HFF-Myc (cell line): Measurements from ENCODE around the gene SRP14.

Experiments
- DNase-seq: peaks from one replicate; pipeline ENCODE4 v3.0.0-alpha.2; 2011; ENCODE audit warnings: low read depth; ENCODE audit errors: extremely low read depth
- H3K4me3 ChIP-seq: replicated peaks from 2 replicates; pipeline ENCODE4 v1.5.1; 2011; ENCODE audit warnings: low read depth, mild to moderate bottlenecking, control low read depth, low read length
- TF ChIP-seq, protein P1 (sequence below): IDR thresholded peaks from 2 replicates; pipeline ENCODE4 v1.5.1; 2012; ENCODE audit warnings: mild to moderate bottlenecking, low read depth, low read length, control low read depth; ENCODE audit errors: missing control alignments

The SRP14 gene

DNA sequence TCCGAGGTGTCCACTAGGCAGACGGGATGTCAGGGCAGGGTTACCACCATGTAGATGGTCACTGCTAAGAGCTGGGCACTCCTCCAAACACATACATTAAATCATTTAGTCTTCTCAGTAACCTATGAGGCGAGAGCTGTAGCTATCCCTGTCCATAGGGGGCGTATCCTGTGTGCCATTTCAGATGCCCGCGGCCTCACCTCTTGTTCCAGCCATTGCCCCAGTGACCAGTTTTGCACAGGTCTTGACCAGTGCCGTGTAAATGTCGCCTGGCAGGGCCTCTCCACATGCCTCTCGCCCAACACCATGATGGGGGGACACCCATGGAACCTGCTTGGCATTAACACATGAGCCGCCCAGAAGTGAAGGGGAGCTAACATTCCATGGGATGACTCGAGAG, 20.8 kb upstream of the SRP14 start:
- H3K4me3 ChIP-seq = no peak overlapping the region
- no peak for DNase-seq
- TF ChIP-seq, protein P1, sequence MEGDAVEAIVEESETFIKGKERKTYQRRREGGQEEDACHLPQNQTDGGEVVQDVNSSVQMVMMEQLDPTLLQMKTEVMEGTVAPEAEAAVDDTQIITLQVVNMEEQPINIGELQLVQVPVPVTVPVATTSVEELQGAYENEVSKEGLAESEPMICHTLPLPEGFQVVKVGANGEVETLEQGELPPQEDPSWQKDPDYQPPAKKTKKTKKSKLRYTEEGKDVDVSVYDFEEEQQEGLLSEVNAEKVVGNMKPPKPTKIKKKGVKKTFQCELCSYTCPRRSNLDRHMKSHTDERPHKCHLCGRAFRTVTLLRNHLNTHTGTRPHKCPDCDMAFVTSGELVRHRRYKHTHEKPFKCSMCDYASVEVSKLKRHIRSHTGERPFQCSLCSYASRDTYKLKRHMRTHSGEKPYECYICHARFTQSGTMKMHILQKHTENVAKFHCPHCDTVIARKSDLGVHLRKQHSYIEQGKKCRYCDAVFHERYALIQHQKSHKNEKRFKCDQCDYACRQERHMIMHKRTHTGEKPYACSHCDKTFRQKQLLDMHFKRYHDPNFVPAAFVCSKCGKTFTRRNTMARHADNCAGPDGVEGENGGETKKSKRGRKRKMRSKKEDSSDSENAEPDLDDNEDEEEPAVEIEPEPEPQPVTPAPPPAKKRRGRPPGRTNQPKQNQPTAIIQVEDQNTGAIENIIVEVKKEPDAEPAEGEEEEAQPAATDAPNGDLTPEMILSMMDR = no peak

DNA sequence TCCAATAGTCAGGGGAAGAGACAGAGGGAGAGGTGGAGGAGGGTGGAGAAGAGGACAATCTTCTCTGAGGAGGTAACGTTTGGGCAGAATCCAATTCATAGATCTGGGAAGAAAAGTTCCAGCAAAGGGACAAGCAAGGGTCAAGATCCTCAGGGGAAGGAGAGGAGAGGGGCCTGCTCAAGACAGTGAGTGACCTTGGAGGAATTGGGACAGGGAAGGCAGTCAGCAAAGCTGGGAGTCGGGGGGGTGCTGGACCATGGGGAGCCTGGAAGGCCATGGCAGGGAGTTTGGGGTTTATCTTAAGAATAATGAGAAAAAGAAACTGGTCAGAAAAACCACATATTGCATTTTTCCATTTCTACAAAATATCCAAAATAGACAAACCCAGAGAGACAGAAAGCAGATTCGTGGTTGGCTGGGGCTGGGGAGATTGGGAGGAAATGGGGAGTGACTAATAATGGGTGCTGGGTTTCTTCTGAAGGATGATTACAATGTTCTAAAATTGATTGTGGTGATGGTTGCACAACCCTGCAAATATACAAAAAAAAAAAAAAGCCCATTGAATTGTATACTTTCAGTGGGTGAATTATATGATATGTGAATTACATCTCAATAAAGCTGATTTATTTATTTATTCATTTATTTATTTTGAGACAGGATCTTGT, 19.6 kb upstream of the SRP14 start:
- no peak for DNase-seq
- TF ChIP-seq, protein P1 = no peak
- H3K4me3 ChIP-seq = no peak overlapping the region

DNA sequence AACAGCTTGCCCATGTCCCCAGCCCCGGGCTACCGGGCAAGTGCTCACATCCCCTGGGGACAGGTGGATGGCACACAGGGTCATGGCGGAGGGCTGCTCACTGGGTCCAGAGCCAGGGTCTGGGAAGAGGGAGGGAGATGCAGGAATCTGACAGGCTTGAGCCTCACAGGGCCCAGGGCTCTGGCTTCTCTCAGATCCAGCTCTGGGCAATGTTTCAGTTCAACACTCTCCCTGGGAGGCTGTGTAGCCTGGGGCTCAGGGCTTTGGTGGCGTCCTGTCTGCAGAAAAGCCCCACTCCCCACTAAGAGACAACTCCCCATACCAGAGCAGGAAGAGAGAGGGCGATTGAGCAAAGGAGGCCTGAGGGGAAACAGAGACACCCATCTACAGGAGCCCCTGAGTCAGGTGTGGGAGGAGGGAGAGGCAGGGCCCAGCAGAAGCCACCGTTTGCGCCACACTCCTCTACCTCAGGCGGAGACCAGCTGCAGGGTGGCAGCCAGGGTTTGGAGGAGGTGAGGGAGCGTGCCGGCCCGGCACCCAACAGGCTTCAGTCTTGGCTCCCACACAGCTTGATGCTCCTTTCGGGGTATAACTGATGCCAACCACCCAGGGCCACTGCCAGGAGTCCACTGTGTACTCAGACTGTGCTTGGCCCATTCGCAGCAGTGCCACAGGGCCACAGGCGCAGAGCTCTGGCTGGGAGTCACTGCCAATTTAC, 16.8 kb upstream of the SRP14 start:
- TF ChIP-seq, protein P1 = no peak
- DNase-seq = no peak
- no peak overlapping the region for H3K4me3 ChIP-seq

DNA sequence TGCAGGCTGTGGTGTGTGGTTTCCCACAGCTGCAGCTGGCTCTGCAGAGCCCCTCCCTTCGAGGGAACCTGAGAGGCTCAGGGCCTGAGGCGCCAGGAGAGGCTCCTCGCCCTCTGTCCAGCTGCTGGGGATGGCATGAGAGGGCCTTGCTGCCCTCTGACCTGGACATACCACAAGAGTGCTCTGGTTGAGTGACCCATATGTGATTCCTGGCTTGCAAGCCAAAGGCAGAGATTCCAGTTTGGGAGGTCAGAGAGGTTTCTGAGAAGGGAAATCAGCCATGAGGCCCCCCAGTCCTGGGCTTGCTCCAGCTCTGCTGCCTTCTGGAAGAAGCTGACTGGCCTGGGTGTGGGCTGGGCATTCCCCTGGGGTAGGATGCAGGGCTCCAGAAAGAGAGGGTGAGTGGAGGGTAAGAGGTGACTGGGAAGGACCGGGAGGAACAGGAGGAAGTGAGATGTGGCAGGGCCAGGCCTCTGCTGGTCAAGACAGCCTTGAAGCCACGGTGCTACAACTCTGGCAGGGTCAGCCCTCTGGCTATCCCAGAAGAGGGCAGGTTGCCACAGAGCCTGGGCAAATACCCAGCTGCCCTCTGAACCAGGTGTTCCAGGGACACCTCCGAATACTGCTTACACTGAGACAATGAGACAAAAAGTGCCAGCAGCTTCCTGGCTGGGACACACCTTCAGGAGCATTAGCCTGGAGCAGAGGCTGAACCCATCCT, 16.0 kb upstream of the SRP14 start:
- DNase-seq = no peak

DNA sequence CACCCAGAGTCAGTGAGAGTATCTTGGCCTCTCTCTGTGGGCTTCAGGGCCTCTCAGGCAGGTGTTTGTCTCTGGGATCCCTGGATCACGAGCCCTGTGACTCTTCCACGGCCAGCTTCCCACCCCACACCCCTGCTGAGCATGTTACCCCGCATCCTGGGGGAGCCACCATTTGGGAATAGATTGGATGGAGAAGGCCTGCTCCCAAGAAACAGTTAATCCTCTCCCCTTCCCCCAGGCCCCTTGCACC, 15.5 kb upstream of the SRP14 start:
- TF ChIP-seq, protein P1 = no peak
- H3K4me3 ChIP-seq = no peak overlapping the region
- DNase-seq = no peak

More for the DNA sequence above, 16.0 kb upstream of the SRP14 start:
- TF ChIP-seq, protein P1 = no peak
- H3K4me3 ChIP-seq = no peak overlapping the region

DNA sequence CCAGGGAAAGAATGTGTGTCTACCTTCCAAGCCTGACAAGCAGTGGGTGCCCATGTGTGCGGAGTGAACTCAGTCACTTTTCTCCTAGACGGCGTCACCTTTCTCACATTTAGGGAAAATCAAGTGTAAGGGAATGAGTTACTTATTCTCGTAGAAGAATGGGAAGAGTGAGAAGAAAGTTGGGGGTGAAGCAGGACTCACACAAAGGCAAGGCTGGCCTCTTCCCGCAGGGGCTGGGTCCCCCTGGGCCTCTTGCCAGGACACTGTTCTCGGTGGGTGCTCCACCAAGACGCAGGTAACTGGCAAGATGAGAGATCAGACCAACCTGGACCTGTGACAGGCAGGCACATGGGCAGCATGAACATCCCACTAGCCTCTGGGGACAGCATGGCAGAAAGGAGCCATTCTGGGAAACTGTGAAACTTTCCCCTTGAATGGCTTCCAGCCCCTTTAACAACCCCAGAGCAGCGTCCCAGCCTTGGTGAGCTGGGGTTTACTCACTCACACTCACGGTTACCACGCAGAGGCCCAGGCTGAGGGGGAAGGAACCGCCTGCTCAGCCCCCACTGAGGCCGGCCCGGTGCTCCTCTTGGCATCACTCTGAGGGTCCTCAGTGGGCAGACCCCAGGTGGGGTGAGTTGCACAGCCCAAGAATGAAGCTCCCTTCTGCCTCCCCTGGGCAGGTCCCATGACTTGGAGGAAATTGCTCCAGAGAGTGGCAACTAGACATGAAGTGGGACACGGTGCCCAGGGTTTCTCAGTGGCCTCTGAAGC, 15.0 kb upstream of the SRP14 start:
- H3K4me3 ChIP-seq = no peak overlapping the region
- no peak for DNase-seq
- TF ChIP-seq, protein P1 = no peak
